Mesendoderm (in vitro differentiated cells): ENCODE measurements around the gene RSF1.

Experiments
- DNase-seq: peaks from one replicate; pipeline ENCODE4 v3.0.0; 2013
- H2AK5ac ChIP-seq: 2 replicates; pipeline ENCODE4 v1.6.1; 2013; ENCODE audit warnings: low read length, inconsistent platforms
- H2BK120ac ChIP-seq: 2 replicates; pipeline ENCODE4 v1.6.1; 2013; ENCODE audit warnings: low read depth, mild to moderate bottlenecking, low read length, moderate library complexity, mixed read lengths
- H2BK15ac ChIP-seq: replicated peaks from 2 replicates; pipeline ENCODE4 v1.6.1; 2013; ENCODE audit warnings: low read depth, mild to moderate bottlenecking, moderate library complexity
- H2BK5ac ChIP-seq: 2 replicates; pipeline ENCODE4 v1.6.1; 2013; ENCODE audit warnings: low read length, inconsistent platforms
- H3K18ac ChIP-seq: 2 replicates; pipeline ENCODE4 v1.6.1; 2013; ENCODE audit warnings: mild to moderate bottlenecking, low read length, mixed read lengths
- H3K23ac ChIP-seq: one replicate; pipeline ENCODE4 v1.6.1; 2013; ENCODE audit warnings: low read length
- H3K27ac ChIP-seq: 2 replicates; pipeline ENCODE4 v1.5.1; 2013; ENCODE audit warnings: low read depth, mild to moderate bottlenecking, inconsistent platforms, low read length, moderate library complexity
- H3K27me3 ChIP-seq: 2 replicates; pipeline ENCODE4 v1.6.1; 2013; ENCODE audit warnings: low read length, control low read depth, mild to moderate bottlenecking, inconsistent platforms; ENCODE audit not compliant: insufficient read depth, poor library complexity
- H3K36me3 ChIP-seq: 2 replicates; pipeline ENCODE4 v1.6.1; 2013; ENCODE audit warnings: low read length, inconsistent platforms; ENCODE audit not compliant: control insufficient read depth, insufficient read depth
- H3K4ac ChIP-seq: one replicate; pipeline ENCODE4 v1.6.1; 2013; ENCODE audit warnings: low read depth, mild to moderate bottlenecking, low read length, moderate library complexity
- H3K4me1 ChIP-seq: 2 replicates; pipeline ENCODE4 v1.6.1; 2013; ENCODE audit warnings: low read depth, low read length, inconsistent platforms; ENCODE audit not compliant: control insufficient read depth
- H3K4me2 ChIP-seq: 2 replicates; pipeline ENCODE4 v1.6.1; 2013; ENCODE audit warnings: low read length
- H3K4me3 ChIP-seq: 2 replicates; pipeline ENCODE4 v1.5.1; 2013; ENCODE audit warnings: mild to moderate bottlenecking, low read length
- H3K56ac ChIP-seq: one replicate; pipeline ENCODE4 v1.6.1; 2013; ENCODE audit warnings: low read length
- H3K79me1 ChIP-seq: 2 replicates; pipeline ENCODE4 v1.6.1; 2013; ENCODE audit warnings: low read length, inconsistent platforms
- H3K79me2 ChIP-seq: 2 replicates; pipeline ENCODE4 v1.6.1; 2013; ENCODE audit warnings: mild to moderate bottlenecking, low read length; ENCODE audit not compliant: control insufficient read depth, insufficient read depth
- H3K9ac ChIP-seq: 2 replicates; pipeline ENCODE4 v1.6.1; 2013; ENCODE audit warnings: low read length, inconsistent platforms
- H4K5ac ChIP-seq: one replicate; pipeline ENCODE4 v1.6.1; 2013; ENCODE audit warnings: low read length
- H4K8ac ChIP-seq: one replicate; pipeline ENCODE4 v1.6.1; 2013; ENCODE audit warnings: low read depth, mild to moderate bottlenecking, control low read depth, low read length, moderate library complexity
- WGBS: extraction: QIAGEN DNeasy Blood & Tissue Kit; methylation state at CpG from one replicate; pipeline ENCODE4 v1.1.7; 2013; ENCODE audit warnings: low lambda C conversion rate, missing lambda C conversion rate; ENCODE audit not compliant: insufficient coverage; ENCODE audit errors: extremely low coverage; 5-methylcytosine and 5-hydroxymethylcytosine counted together

RSF1 gene

DNA sequence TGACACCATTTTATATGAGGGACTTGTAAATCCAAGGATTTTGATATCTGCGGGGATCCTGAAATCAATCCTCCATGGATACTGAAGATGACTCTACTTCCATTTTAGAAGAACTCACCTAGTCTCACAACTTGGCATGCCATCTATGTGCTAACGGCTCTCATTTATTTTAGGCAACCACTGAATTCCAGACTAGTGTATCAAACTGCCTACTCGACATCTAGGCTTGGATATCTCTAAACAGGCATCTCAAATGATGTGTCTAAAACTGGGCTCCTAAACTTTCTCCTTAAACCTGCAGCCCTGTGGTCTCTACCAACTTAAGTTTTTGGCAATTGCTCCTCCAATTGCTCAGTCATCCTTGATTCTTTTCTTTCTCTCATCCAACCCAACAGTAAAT, 151.8 kb downstream of the RSF1 start:
- Histone ChIP-seq H3K4me3 (no peak overlapping the region), H3K56ac (no peak overlapping the region), H3K79me2 (no peaks in the 10 kb centered on the region), H3K79me1 (no peaks in the 10 kb centered on the region), H3K4me1 (no peaks in the 10 kb centered on the region), H2BK5ac (no peak overlapping the region), H3K4me2 (no peak overlapping the region), H4K8ac (no peak overlapping the region), H3K23ac (no peak overlapping the region), H2BK15ac (no peak overlapping the region), H2AK5ac (no peak overlapping the region), H2BK120ac (no peak overlapping the region), H4K5ac (no peak overlapping the region), H3K9ac (no peak overlapping the region), H3K27me3 (no peaks in the 10 kb centered on the region), H3K36me3 (peaks cover 3% of the 10 kb centered on the region), H3K18ac (no peak overlapping the region), H3K27ac (no peak overlapping the region), H3K4ac (no peak overlapping the region)
- no peak for DNase-seq
- no CpG with 5 or more reads among the region's 3 CpGs for WGBS

DNA sequence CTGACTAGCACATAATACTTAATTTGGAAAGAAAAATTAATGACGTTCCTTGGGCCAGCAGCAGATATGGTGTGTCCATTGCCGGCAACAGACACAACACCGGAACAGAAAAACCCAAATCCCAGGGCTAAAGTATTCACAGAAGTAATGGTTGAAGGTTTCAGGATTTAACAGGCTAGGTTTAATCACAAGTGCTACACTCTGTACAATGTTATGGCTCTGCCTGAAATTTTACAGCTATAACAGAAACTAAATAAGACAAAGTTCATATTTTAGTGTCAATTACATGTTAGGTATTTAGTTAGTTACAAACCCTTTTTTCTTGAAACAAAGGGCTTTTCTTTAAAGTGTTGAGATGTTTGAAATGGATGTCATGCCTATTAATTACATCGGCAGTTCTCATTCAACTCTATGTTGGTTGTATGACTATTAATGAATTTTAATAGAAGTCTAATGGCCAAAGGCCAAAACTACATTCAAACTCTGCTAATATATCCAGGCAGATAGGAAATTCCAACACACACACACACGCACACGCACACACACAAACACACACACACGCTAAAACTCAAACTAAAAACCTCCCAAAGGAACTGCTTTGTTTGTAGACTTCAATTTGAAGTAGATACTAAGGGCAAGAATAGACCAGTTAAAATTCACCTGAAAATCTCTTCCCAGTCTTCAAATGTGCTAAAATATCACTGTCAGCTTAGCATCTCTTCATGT, 155.1 kb downstream of the RSF1 start:
- no peak overlapping the region for H2BK5ac ChIP-seq
- H3K27ac ChIP-seq = no peak overlapping the region
- no peak overlapping the region for H3K23ac ChIP-seq
- H3K56ac ChIP-seq = no peak overlapping the region
- no peak overlapping the region for H3K4me3 ChIP-seq
- H3K79me1 ChIP-seq = no peaks in the 10 kb centered on the region
- H4K5ac ChIP-seq = no peak overlapping the region
- no peak for DNase-seq
- WGBS = no CpG with 5 or more reads among the region's 7 CpGs
- H3K36me3 ChIP-seq = peaks cover 3% of the 10 kb centered on the region
- no peak overlapping the region for H3K4ac ChIP-seq
- no peaks in the 10 kb centered on the region for H3K79me2 ChIP-seq
- H3K27me3 ChIP-seq = no peaks in the 10 kb centered on the region
- H2BK15ac ChIP-seq = no peak overlapping the region
- no peak overlapping the region for H4K8ac ChIP-seq
- H3K4me2 ChIP-seq = no peak overlapping the region
- no peak overlapping the region for H2BK120ac ChIP-seq
- H3K18ac ChIP-seq = no peak overlapping the region
- H3K4me1 ChIP-seq = no peaks in the 10 kb centered on the region
- H2AK5ac ChIP-seq = no peak overlapping the region
- no peak overlapping the region for H3K9ac ChIP-seq

DNA sequence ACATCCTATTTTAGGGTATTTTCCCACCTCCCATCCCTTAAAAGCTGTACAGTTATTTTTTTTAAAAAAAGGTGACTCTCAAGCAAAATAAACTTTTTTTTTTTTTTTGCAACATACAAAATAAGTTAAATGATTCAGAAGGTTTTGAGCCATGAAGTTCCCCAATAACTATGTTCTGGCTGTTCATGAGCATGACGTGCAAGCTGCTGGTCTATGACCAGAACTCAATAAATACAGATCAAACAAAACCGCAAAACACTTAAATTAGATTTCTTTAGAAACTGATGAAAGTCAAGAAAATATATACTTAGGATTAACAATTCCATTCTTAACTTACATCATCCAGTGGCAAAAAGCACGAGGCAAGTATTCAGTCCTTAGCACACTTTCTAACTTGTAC, 158.9 kb downstream of the RSF1 start:
- H3K18ac ChIP-seq = no peak overlapping the region
- H3K23ac ChIP-seq = no peak overlapping the region
- no peaks in the 10 kb centered on the region for H3K4me1 ChIP-seq
- H3K79me1 ChIP-seq = no peaks in the 10 kb centered on the region
- H2BK15ac ChIP-seq = no peak overlapping the region
- no peak overlapping the region for H3K4me3 ChIP-seq
- H3K9ac ChIP-seq = no peak overlapping the region
- no CpG with 5 or more reads among the region's 3 CpGs for WGBS
- H3K4ac ChIP-seq = no peak overlapping the region
- H2BK5ac ChIP-seq = no peak overlapping the region
- DNase-seq = no peak
- H3K27me3 ChIP-seq = no peaks in the 10 kb centered on the region
- no peak overlapping the region for H2BK120ac ChIP-seq
- H2AK5ac ChIP-seq = no peak overlapping the region
- H4K8ac ChIP-seq = no peak overlapping the region
- H4K5ac ChIP-seq = no peak overlapping the region
- no peak overlapping the region for H3K56ac ChIP-seq
- no peak overlapping the region for H3K27ac ChIP-seq
- H3K79me2 ChIP-seq = no peaks in the 10 kb centered on the region
- no peak overlapping the region for H3K4me2 ChIP-seq
- H3K36me3 ChIP-seq = no peaks in the 10 kb centered on the region

DNA sequence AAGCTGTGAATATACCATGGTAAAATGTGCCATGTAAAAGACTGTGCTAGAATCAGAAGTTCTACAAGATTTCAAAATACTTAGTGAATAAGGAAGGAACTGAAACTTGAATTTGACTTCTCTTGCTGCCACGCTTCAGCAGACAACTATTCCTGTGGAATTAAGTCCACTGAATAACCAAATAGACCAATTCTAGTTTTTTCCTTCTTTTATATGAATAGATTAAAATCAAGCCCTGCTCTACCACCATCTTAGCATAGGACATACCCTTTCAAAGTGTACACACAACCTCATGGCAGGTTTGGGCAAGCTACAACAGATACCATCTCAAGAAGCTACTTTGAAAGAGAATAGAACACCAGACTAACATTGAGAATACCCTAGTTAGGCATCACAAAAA, 159.6 kb downstream of the RSF1 start:
- H3K4me1 ChIP-seq = no peaks in the 10 kb centered on the region
- no peak overlapping the region for H3K27ac ChIP-seq
- no peak overlapping the region for H3K4me3 ChIP-seq
- H3K18ac ChIP-seq = no peak overlapping the region
- H2BK15ac ChIP-seq = no peak overlapping the region
- H2AK5ac ChIP-seq = no peak overlapping the region
- H3K79me1 ChIP-seq = no peaks in the 10 kb centered on the region
- H3K4ac ChIP-seq = no peak overlapping the region
- H3K79me2 ChIP-seq = no peaks in the 10 kb centered on the region
- no peak overlapping the region for H2BK5ac ChIP-seq
- no peaks in the 10 kb centered on the region for H3K27me3 ChIP-seq
- H3K36me3 ChIP-seq = no peaks in the 10 kb centered on the region
- H4K5ac ChIP-seq = no peak overlapping the region
- H3K56ac ChIP-seq = no peak overlapping the region
- no peak overlapping the region for H3K4me2 ChIP-seq
- H4K8ac ChIP-seq = no peak overlapping the region
- DNase-seq = no peak
- no peak overlapping the region for H2BK120ac ChIP-seq
- no peak overlapping the region for H3K9ac ChIP-seq
- no CpG with 5 or more reads among the region's 1 CpG for WGBS
- no peak overlapping the region for H3K23ac ChIP-seq

DNA sequence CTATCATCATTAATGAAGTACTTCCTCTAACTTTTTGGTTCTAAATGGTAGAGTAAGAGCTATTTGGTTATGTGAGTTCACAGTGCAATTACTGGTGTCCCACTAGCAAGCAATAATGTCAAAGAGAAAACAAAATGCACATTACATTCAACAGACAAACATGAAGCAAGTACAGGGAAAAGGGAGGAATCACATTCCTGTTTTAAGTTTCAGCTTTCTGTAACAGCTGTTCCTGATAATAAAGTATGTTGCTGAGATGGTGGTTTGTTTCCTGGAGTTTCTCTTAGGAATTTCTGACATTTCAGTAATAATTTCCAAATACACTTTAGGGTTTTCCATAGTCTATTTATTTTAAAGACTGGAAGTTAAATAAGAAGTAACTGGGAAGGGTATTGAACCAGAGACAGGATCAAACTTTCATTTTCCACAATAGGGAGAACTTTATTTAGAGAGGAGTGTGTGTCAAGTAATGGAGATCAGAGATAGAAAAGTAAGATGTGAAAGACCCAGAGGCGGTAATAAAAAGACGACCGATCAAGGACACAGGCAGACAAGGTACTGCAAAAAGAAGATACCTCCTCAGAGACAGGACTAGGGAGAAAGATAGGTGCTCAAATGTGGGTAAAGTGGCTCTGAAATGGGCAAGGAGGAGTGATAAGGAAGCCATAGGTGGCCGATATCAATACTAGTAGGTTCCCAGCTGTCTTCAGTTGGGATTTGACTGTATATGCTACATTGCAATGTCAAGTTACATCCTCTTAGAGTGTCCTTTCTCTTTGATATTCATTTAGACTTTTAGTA, 162.1 kb downstream of the RSF1 start:
- no peak for DNase-seq
- no peak overlapping the region for H3K27ac ChIP-seq
- no CpG with 5 or more reads among the region's 4 CpGs for WGBS

More for the DNA sequence above, 162.1 kb downstream of the RSF1 start:
- no peak overlapping the region for H2BK15ac ChIP-seq
- H2BK5ac ChIP-seq = no peak overlapping the region
- H3K4me2 ChIP-seq = no peak overlapping the region
- no peak overlapping the region for H3K4ac ChIP-seq
- H3K27me3 ChIP-seq = no peaks in the 10 kb centered on the region
- no peaks in the 10 kb centered on the region for H3K4me1 ChIP-seq
- H3K79me2 ChIP-seq = no peaks in the 10 kb centered on the region
- no peak overlapping the region for H3K23ac ChIP-seq
- H2BK120ac ChIP-seq = no peak overlapping the region
- H3K56ac ChIP-seq = no peak overlapping the region
- H3K18ac ChIP-seq = no peak overlapping the region
- H3K9ac ChIP-seq = no peak overlapping the region
- H3K79me1 ChIP-seq = no peaks in the 10 kb centered on the region
- H4K5ac ChIP-seq = no peak overlapping the region
- no peak overlapping the region for H2AK5ac ChIP-seq
- no peak overlapping the region for H3K4me3 ChIP-seq
- H4K8ac ChIP-seq = no peak overlapping the region
- no peaks in the 10 kb centered on the region for H3K36me3 ChIP-seq
